IMR-90 (cell line): Measurements from ENCODE around the gene SFTPB. TPM values are rescaled to one million over a fixed set of nuclear protein-coding genes. Genes with fewer than 3 reads are reported as not detected.
A peak's percentile ranks its signal among the peaks of the same experiment; 100 is the strongest.

ENCODE experiments used
- ATAC-seq: fragments of 200-7000 bp; cut with Tn5 transposase; 2 replicates; pipeline ENCODE4 v1.9.1; 2020; ENCODE audit warnings: low read depth, mild to moderate bottlenecking, moderate library complexity
- BruUV-seq: library from RNA; stranded (reverse); fragments of 400-500 nt; replicated peaks from 2 replicates; lab custom pipeline; 2021; lab: Mats Ljungman, UMichigan
- CTCF ChIA-PET: fragments of 300-600 bp; formaldehyde crosslinking; extraction: SDS; loops from one replicate; lab custom pipeline; 2021; ENCODE audit warnings: antibody characterized with exemption; lab: Yijun Ruan, JAX
- POLR2A ChIA-PET: fragments of 300-600 bp; sonication (Branson Sonifier 250); formaldehyde crosslinking; loops from one replicate; lab custom pipeline; 2022; ENCODE audit warnings: antibody characterized with exemption; ENCODE audit not compliant: unreplicated experiment; lab: Charles Lee
- DNase-seq: peaks from one replicate; pipeline ENCODE4 v3.0.0; 2013
- H2AFZ ChIP-seq: replicated peaks from 2 replicates; pipeline ENCODE3; 2013; ENCODE audit warnings: low read length, mild to moderate bottlenecking; ENCODE audit not compliant: poor library complexity
- H2AK5ac ChIP-seq: 2 replicates; pipeline ENCODE4 v1.6.1; 2013; ENCODE audit warnings: low read depth, low read length, inconsistent platforms
- H2AK9ac ChIP-seq: replicated peaks from 2 replicates; pipeline ENCODE3; 2013; ENCODE audit warnings: mild to moderate bottlenecking, low read depth, low read length, moderate library complexity; ENCODE audit not compliant: poor library complexity
- H2BK120ac ChIP-seq: 2 replicates; pipeline ENCODE4 v1.6.1; 2013; ENCODE audit warnings: low read depth, low read length, inconsistent platforms
- H2BK15ac ChIP-seq: 3 replicates; pipeline ENCODE4 v1.6.1; 2013; ENCODE audit warnings: low read depth, low read length, inconsistent platforms
- H2BK20ac ChIP-seq: 2 replicates; pipeline ENCODE4 v1.6.1; 2013; ENCODE audit warnings: low read depth, mild to moderate bottlenecking, inconsistent platforms, low read length, moderate library complexity
- H2BK5ac ChIP-seq: 2 replicates; pipeline ENCODE4 v1.6.1; 2013; ENCODE audit warnings: mild to moderate bottlenecking, low read depth, low read length, inconsistent platforms; ENCODE audit not compliant: poor library complexity, severe bottlenecking
- H3K14ac ChIP-seq: replicated peaks from 2 replicates; pipeline ENCODE4 v1.6.1; 2013; ENCODE audit warnings: low read depth, low read length, inconsistent platforms
- H3K18ac ChIP-seq: 2 replicates; pipeline ENCODE4 v1.6.1; 2013; ENCODE audit warnings: low read depth, low read length, control low read depth
- H3K23ac ChIP-seq: 2 replicates; pipeline ENCODE4 v1.6.1; 2013; ENCODE audit warnings: low read depth, low read length, inconsistent platforms
- H3K27ac ChIP-seq: 2 replicates; pipeline ENCODE4 v1.5.1; 2013; ENCODE audit warnings: mild to moderate bottlenecking, control low read depth, low read length; ENCODE audit not compliant: insufficient read depth
- H3K27me3 ChIP-seq: 2 replicates; pipeline ENCODE4 v1.6.1; 2013; ENCODE audit warnings: low read length; ENCODE audit not compliant: control insufficient read depth, insufficient read depth
- H3K36me3 ChIP-seq: 2 replicates; pipeline ENCODE4 v1.6.1; 2013; ENCODE audit warnings: low read length, mixed read lengths; ENCODE audit not compliant: control insufficient read depth, insufficient read depth
- H3K4ac ChIP-seq: 2 replicates; pipeline ENCODE4 v1.6.1; 2013; ENCODE audit warnings: low read depth, low read length, inconsistent platforms
- H3K4me1 ChIP-seq: 2 replicates; pipeline ENCODE4 v1.6.1; 2013; ENCODE audit warnings: low read length, mixed read lengths; ENCODE audit not compliant: control insufficient read depth, insufficient read depth
- H3K4me2 ChIP-seq: 2 replicates; pipeline ENCODE4 v1.6.1; 2013; ENCODE audit warnings: low read depth, mild to moderate bottlenecking, control low read depth, low read length, moderate library complexity
- H3K4me3 ChIP-seq: 2 replicates; pipeline ENCODE4 v1.5.1; 2013; ENCODE audit warnings: low read depth, mild to moderate bottlenecking, control low read depth, low read length, moderate library complexity; ENCODE audit not compliant: insufficient read depth
- H3K56ac ChIP-seq: 2 replicates; pipeline ENCODE4 v1.6.1; 2013; ENCODE audit warnings: low read length, inconsistent platforms; ENCODE audit not compliant: insufficient read depth; ENCODE audit errors: extremely low read depth
- H3K79me1 ChIP-seq, 2 experiments: 2 replicates each; pipeline ENCODE4 v1.6.1; 2013; ENCODE audit warnings: low read length in 2 of 2, inconsistent platforms in 1 of 2, low read depth in 1 of 2
- H3K9ac ChIP-seq: 2 replicates; pipeline ENCODE4 v1.6.1; 2013; ENCODE audit warnings: low read depth, low read length, control low read depth
- H3K9me1 ChIP-seq: 2 replicates; pipeline ENCODE4 v1.6.1; 2013; ENCODE audit warnings: low read length, inconsistent platforms; ENCODE audit not compliant: insufficient read depth
- H3K9me3 ChIP-seq: 2 replicates; pipeline ENCODE4 v1.6.1; 2013; ENCODE audit warnings: low read length; ENCODE audit not compliant: control insufficient read depth, insufficient read depth
- H4K20me1 ChIP-seq: 2 replicates; pipeline ENCODE4 v1.6.1; 2013; ENCODE audit warnings: low read length, inconsistent platforms; ENCODE audit not compliant: insufficient read depth
- H4K5ac ChIP-seq: 2 replicates; pipeline ENCODE4 v1.6.1; 2013; ENCODE audit warnings: mild to moderate bottlenecking, low read depth, low read length, control low read depth
- H4K8ac ChIP-seq, 2 experiments: 2 replicates each; pipeline ENCODE4 v1.6.1; 2013; ENCODE audit warnings: low read depth in 2 of 2, low read length in 2 of 2, control low read depth in 1 of 2, inconsistent platforms in 1 of 2
- H4K91ac ChIP-seq: 2 replicates; pipeline ENCODE4 v1.6.1; 2013; ENCODE audit warnings: low read depth, low read length, inconsistent platforms; ENCODE audit not compliant: insufficient read depth
- NFE2L2 ChIP-seq: fragments of 150-350 bp; IDR thresholded peaks from 2 replicates; pipeline ENCODE4 v1.6.1; 2016; ENCODE audit warnings: low read depth, mild to moderate bottlenecking, low read length
- WGBS, 2 experiments: methylation state at CpG; one replicate each; pipeline versions ENCODE4 v1.1.5 to v1.1.7; 2013; ENCODE audit warnings: missing lambda C conversion rate in 2 of 2; ENCODE audit not compliant: insufficient read length in 1 of 2; ENCODE audit errors: extremely low coverage in 2 of 2; 5-methylcytosine and 5-hydroxymethylcytosine counted together
- dilution Hi-C: fragments of 300-500 bp; cut with HindIII; formaldehyde crosslinking; loops from one replicate; pipeline ENCODE4 v1.14.3; 2018; ENCODE audit warnings: low sequenced_read_pairs; ENCODE audit not compliant: unreplicated experiment
- in situ Hi-C: fragments of 300-500 bp; cut with MboI; formaldehyde crosslinking; loops from 3 replicates; pipeline ENCODE4 v1.14.3; 2019; ENCODE audit warnings: low sequenced_read_pairs, inconsistent platforms, mixed read lengths
- intact Hi-C: fragments of 100-400 bp; cut with micrococcal nuclease; formaldehyde crosslinking; loops from 2 replicates; pipeline ENCODE4 v1.10.0; 2022
- polyA plus RNA-seq, 3 experiments: library from polyadenylated mRNA; depleted of rRNA; stranded (reverse); fragments of >200 nt; gene quantifications; 2 replicates each; pipeline ENCODE4 v1.2.3, GENCODE V29; 2012; ENCODE audit warnings: low replicate concordance in 1 of 3
- total RNA-seq: library from RNA; depleted of rRNA; stranded (reverse); fragments of >200 nt; gene quantifications from 2 replicates; pipeline ENCODE4 v1.2.3, GENCODE V29; 2012
- TF ChIP-seq, protein P1 (sequence below): fragments of 150-350 bp; IDR thresholded peaks from 2 replicates; pipeline ENCODE4 v1.6.1; 2016; ENCODE audit warnings: low read depth, mild to moderate bottlenecking, low read length, moderate library complexity, borderline replicate concordance

SFTPB gene
- total and polyA plus RNA-seq, 2 of the 4 experiments (the other 2 are of a cell fraction) = not detected

DNA sequence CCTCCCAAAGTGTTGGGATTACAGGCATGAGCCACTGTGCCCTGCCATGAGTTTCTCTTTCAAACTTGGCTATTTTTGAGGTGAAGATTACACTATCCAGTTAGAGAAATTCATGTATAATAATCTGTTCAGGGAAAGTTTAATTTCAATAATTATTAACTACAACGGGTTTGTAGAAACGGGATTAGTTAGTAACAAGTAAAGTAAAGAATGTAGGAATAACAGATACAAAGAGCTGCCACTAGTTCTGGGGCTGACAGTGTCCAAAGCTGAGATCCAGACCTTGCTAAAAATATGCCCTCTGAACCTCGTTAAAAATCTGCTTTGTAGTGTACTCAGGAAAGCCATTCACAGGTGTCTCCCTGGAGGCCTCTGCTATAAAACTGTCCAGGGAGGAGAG lies 16.9 kb downstream of the SFTPB start:
- no peaks in the 10 kb centered on the region for H3K9me3 ChIP-seq
- ChIA-PET CTCF (no interaction called here), POLR2A (no interaction called here)
- H4K8ac ChIP-seq = no peak overlapping the region; a peak in 1 of 4 replicates
- peak overlapping the region; percentile 48; the same call in 1 of the 2 replicates for H2AK5ac ChIP-seq
- peak overlapping the region; percentile 93; the same call in 1 of the 2 replicates for H3K27ac ChIP-seq
- H3K4me2 ChIP-seq = no peak overlapping the region
- peak overlapping the region; percentile 35; the same call in 1 of the 2 replicates for H4K91ac ChIP-seq
- H2AK9ac ChIP-seq = no peak overlapping the region
- no peak for ATAC-seq
- 67% methylated on average over 1 of the region's 3 CpGs; no CpG with 5 or more reads in 1 of the 2 experiments for WGBS, 2 experiments
- dilution Hi-C loops (no loop called here), intact Hi-C loops (no loop called here), in situ Hi-C loops (no loop called here)
- no peaks in the 10 kb centered on the region for H3K27me3 ChIP-seq
- no peak overlapping the region for H2BK20ac ChIP-seq
- no TSS peak for BruUV-seq
- TF ChIP-seq, protein P1, sequence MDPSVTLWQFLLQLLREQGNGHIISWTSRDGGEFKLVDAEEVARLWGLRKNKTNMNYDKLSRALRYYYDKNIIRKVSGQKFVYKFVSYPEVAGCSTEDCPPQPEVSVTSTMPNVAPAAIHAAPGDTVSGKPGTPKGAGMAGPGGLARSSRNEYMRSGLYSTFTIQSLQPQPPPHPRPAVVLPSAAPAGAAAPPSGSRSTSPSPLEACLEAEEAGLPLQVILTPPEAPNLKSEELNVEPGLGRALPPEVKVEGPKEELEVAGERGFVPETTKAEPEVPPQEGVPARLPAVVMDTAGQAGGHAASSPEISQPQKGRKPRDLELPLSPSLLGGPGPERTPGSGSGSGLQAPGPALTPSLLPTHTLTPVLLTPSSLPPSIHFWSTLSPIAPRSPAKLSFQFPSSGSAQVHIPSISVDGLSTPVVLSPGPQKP = no peak
- TF ChIP-seq NFE2L2 = no peak
- peaks cover 26% of the 10 kb centered on the region for H3K9me1 ChIP-seq
- peaks cover 33% of the 10 kb centered on the region for H3K36me3 ChIP-seq
- H3K79me1 ChIP-seq = peaks cover 8 to 19% of the 10 kb centered on the region in 2 experiments; a peak in 3 of 4 replicates
- peak overlapping the region; percentile 96; the same call in 1 of the 3 replicates for H2BK15ac ChIP-seq
- no peak overlapping the region for H3K9ac ChIP-seq
- H3K14ac ChIP-seq = no peak overlapping the region
- peak overlapping the region; percentile 35; the same call in 1 of the 2 replicates for H2BK120ac ChIP-seq
- H3K4me1 ChIP-seq = peaks cover 31% of the 10 kb centered on the region
- peaks cover 14% of the 10 kb centered on the region for H4K20me1 ChIP-seq
- no peak overlapping the region for H3K4me3 ChIP-seq
- H2BK5ac ChIP-seq = no peak overlapping the region
- no peak overlapping the region for H3K23ac ChIP-seq
- no peak for DNase-seq
- no peak overlapping the region for H4K5ac ChIP-seq
- H3K18ac ChIP-seq = no peak overlapping the region; the same call in 1 of the 2 replicates
- no peak overlapping the region for H2AFZ ChIP-seq
- no peak overlapping the region for H3K56ac ChIP-seq
- H3K4ac ChIP-seq = peak overlapping the region; percentile 95; the same call in 1 of the 2 replicates
